HG03066 (cell line): ENCODE data around the gene PRKAR2B.
"Not testable (repeated sequence)": the region's sequence is repeated elsewhere in the genome, so short reads cannot be mapped to it uniquely, and the experiment has no call there.

Source experiments
- ATAC-seq: cut with Tn5 transposase; IDR thresholded peaks from one replicate; pipeline ENCODE4 v1.9.1; 2021; ENCODE audit warnings: low read depth; ENCODE audit not compliant: unreplicated experiment

Gene PRKAR2B

GRCh38 chr7:107149863-107150262 is 105.4 kb downstream of the PRKAR2B start:
- ATAC-seq: no peak

GRCh38 chr7:107150375-107151073 is 106.0 kb downstream of the PRKAR2B start:
- no peak for ATAC-seq

GRCh38 chr7:107151538-107151937 is 107.0 kb downstream of the PRKAR2B start:
- no peak for ATAC-seq

- ATAC-seq: no peak
Observed at GRCh38 chr7:107152011-107152410, 107.5 kb downstream of the PRKAR2B start.

- no peak for ATAC-seq
Observed at GRCh38 chr7:107154826-107155225, 110.3 kb downstream of the PRKAR2B start.

GRCh38 chr7:107155726-107156125 is 111.2 kb downstream of the PRKAR2B start:
- ATAC-seq: not testable (repeated sequence)

- no peak for ATAC-seq
Observed at GRCh38 chr7:107157091-107157490, 112.6 kb downstream of the PRKAR2B start.

- ATAC-seq: no peak
Observed at GRCh38 chr7:107158028-107158427, 113.5 kb downstream of the PRKAR2B start.

GRCh38 chr7:107160389-107160788 is 115.9 kb downstream of the PRKAR2B start:
- ATAC-seq: no peak

- no peak for ATAC-seq
Observed at GRCh38 chr7:107161415-107161814, 116.9 kb downstream of the PRKAR2B start.

- no peak for ATAC-seq
Observed at GRCh38 chr7:107162475-107162874, 118.0 kb downstream of the PRKAR2B start.

- ATAC-seq: no peak
Observed at GRCh38 chr7:107164092-107164491, 119.6 kb downstream of the PRKAR2B start.

GRCh38 chr7:107165341-107165740 is 120.8 kb downstream of the PRKAR2B start:
- ATAC-seq: no peak

- ATAC-seq: no peak
Observed at GRCh38 chr7:107166736-107167426, 122.4 kb downstream of the PRKAR2B start.

- ATAC-seq: no peak
Observed at GRCh38 chr7:107167483-107168232, 123.2 kb downstream of the PRKAR2B start.

GRCh38 chr7:107168233-107169119 is 124.0 kb downstream of the PRKAR2B start, which contains the start of gene HBP1:
TSS of gene HBP1 (plus strand) at chr7:107169003. CDS start at chr7:107179894, 10,891 bp downstream.
- peak; percentile 83 for ATAC-seq

GRCh38 chr7:107169120-107170050 is 124.9 kb downstream of the PRKAR2B start:
- peak; percentile 22 for ATAC-seq

GRCh38 chr7:107170051-107170915 is 125.8 kb downstream of the PRKAR2B start:
- ATAC-seq: no peak
